Activated T-cell treated with anti-CD3 and anti-CD28 coated beads for 24 hours (primary cell): Measurements from ENCODE around the gene AADAC.
"Not testable (repeated sequence)": the region's sequence is repeated elsewhere in the genome, so short reads cannot be mapped to it uniquely, and the experiment has no call there.

Experiments used
- DNase-seq: peaks from one replicate; pipeline ENCODE4 v3.0.0-alpha.2; 2020; ENCODE audit warnings: low read depth

AADAC gene

DNA sequence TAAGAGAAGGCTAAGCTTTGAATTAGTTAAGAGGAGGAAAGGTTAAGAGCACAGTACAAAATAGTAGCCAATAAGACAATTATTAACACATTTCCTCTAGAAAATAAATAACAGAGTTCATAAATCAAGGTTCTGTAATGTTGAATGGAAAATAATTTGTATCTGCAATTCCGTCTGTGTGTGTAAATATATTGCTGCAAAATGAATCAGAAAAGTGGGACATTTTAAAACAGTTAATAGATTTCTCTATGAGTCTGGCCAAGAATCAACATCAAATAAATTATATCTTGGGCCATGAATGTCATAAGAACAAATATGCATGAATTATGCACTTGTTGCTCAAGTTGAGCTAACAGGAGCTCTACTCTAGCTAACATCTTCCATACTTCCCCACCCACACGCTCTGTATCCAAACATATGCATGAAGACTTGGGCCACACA lies 45.3 kb downstream of the AADAC start:
- no peak for DNase-seq

- no peak for DNase-seq
These were observed 46.0 kb downstream of the AADAC start for GRCh38 chr3:151859905-151860304.

DNA sequence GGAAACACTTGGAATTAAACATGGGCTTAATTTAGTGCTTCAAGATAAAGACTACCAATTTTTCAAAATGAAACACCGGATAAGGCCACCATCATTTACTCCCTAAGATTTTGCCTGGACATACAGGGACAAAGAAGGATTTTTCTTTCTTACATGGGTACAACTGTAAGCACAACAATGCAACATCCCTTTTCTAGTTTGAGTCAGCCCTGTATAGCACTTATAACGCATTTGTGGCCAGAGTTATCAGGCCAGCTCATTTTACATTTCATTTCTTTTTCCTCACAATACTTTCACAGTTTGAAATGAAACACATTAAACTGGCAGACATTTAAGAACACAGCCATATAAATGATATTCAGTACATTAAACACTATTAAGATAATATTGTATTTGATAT lies 49.7 kb downstream of the AADAC start:
- no peak for DNase-seq

GRCh38 chr3:151864423-151865101 lies 50.6 kb downstream of the AADAC start:
- DNase-seq: no peak

- DNase-seq: no peak
These were observed 52.9 kb downstream of the AADAC start for GRCh38 chr3:151866711-151867410.

- no peak for DNase-seq
These were observed 53.8 kb downstream of the AADAC start for GRCh38 chr3:151867666-151868065.

GRCh38 chr3:151869181-151869580 lies 55.3 kb downstream of the AADAC start:
- no peak for DNase-seq

DNA sequence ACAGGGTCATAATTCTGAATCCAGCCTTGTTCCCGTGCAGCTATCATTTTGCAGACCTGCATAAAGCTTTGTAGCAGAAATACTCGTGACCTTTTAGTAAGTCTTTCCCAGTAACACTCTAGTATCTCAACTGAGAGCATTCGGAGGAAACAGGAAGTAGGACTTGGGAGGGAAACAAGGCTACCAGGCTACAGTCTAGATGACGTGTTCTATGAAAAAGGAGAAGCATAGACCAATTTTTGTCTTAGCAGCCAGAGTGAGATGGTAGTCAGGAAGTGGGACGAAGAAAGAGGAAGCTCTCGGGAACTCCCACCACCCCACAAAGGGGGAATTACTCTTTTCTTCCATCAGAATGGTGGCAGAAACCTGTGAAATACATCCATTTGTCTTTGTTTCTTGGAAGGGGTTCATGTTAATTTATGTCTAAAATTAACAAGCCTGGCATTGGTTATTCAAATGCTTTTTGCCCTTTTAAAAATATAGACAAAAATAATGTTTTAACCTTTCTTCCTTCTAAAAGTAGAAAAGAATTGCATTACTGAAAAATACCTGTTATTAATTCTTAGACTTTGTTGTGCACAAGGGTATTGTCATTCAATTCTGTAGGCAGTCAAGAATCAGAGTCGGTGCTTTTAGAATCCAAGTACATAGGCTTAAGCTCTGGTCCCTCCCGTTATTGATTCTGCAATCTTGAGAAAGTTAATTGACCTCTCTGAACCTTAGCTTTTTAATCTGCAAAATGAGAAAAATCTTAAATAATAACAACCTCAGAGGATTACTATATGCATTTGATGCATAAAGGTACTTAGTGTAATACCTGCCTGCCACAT lies 57.9 kb downstream of the AADAC start:
- no peak for DNase-seq

- no peak for DNase-seq
These were observed 59.5 kb downstream of the AADAC start, which contains the start of gene SUCNR1 for GRCh38 chr3:151873398-151873797. SUCNR1 (plus strand) TSS chr3:151873643; CDS start chr3:151879893, 6,250 bp downstream.

DNA sequence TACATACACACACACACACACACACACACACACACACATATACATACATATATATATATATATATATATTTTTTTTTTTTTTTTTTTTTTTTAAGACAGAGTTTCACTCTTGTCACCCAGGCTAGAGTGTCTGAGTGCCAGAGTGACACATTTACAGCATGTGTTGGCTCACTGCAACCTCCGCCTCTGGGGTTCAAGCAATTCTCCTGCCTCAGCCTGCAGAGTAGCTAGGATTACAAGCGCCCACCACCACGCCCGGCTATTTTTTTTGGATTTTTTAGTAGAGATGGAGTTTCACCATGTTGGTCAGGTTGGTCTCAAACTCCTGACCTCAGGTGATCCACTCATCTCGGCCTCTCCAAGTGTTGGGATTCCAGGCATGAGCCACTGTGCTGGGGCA lies 60.2 kb downstream of the AADAC start:
- not testable (repeated sequence) for DNase-seq

DNA sequence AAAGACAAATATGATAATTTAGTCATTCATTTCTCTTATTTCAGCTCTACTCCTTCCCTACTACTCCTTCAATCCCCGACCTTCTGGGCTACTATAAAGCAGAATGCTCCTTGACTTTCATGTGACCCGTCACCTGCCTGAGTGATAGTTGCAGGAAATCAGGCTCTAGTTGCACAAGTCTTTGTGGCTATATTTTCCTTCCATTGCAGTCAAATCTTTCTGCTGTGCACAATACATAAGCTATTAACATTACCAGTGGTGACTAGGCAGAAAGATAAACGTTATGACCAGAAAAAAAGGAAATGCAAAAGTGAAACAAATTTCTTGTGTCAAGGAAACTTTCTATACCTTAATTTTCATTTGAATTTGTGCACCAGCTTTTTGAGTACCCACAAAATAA lies 61.8 kb downstream of the AADAC start:
- DNase-seq: no peak

- no peak for DNase-seq
These were observed 63.4 kb downstream of the AADAC start for GRCh38 chr3:151877269-151877668.
